Neuronal stem cell (in vitro differentiated cells): ENCODE measurements around the gene SLK.
A peak's percentile ranks its signal among the peaks of the same experiment; 100 is the strongest.

Source experiments
- DNase-seq: peaks from one replicate; pipeline ENCODE4 v3.0.0-alpha.2; 2013; ENCODE audit warnings: low spot score
- H2AFZ ChIP-seq: one replicate; pipeline ENCODE4 v1.6.1; 2013; ENCODE audit warnings: mild to moderate bottlenecking, low read length, inconsistent platforms
- H2AK5ac ChIP-seq: 2 replicates; pipeline ENCODE4 v1.6.1; 2013; ENCODE audit warnings: low read depth, mild to moderate bottlenecking, inconsistent platforms, low read length, moderate library complexity, mixed read lengths
- H2BK120ac ChIP-seq: 2 replicates; pipeline ENCODE4 v1.6.1; 2013; ENCODE audit warnings: low read depth, mild to moderate bottlenecking, inconsistent platforms, low read length, moderate library complexity, mixed read lengths
- H2BK12ac ChIP-seq: one replicate; pipeline ENCODE4 v1.6.1; 2013; ENCODE audit warnings: low read length, inconsistent platforms
- H2BK15ac ChIP-seq: 2 replicates; pipeline ENCODE4 v1.6.1; 2013; ENCODE audit warnings: mild to moderate bottlenecking, low read length, inconsistent platforms, mixed read lengths
- H2BK5ac ChIP-seq: one replicate; pipeline ENCODE4 v1.6.1; 2013; ENCODE audit warnings: inconsistent platforms, mild to moderate bottlenecking, low read length, moderate library complexity
- H3K14ac ChIP-seq: one replicate; pipeline ENCODE4 v1.6.1; 2013; ENCODE audit warnings: low read length, inconsistent platforms
- H3K18ac ChIP-seq: 2 replicates; pipeline ENCODE4 v1.6.1; 2013; ENCODE audit warnings: low read length, inconsistent platforms
- H3K23ac ChIP-seq: 2 replicates; pipeline ENCODE4 v1.6.1; 2013; ENCODE audit warnings: low read depth, mild to moderate bottlenecking, mixed read lengths, low read length, inconsistent platforms; ENCODE audit not compliant: poor library complexity
- H3K27ac ChIP-seq: replicated peaks from 3 replicates; pipeline ENCODE4 v1.5.1; 2013; ENCODE audit warnings: low read length, inconsistent platforms
- H3K27me3 ChIP-seq, 3 experiments: 2 replicates each; pipeline ENCODE4 v1.6.1; 2013; ENCODE audit warnings: low read length in 3 of 3, mild to moderate bottlenecking in 2 of 3, inconsistent platforms in 1 of 3, low read depth in 1 of 3, mixed read lengths in 1 of 3, moderate library complexity in 1 of 3; ENCODE audit not compliant: control insufficient read depth in 3 of 3, insufficient read depth in 3 of 3
- H3K36me3 ChIP-seq, 2 donors: replicated peaks in 1 of 2; 2 replicates each; pipeline ENCODE4 v1.6.1; 2013; ENCODE audit warnings: low read length in 2 of 2; ENCODE audit not compliant: control insufficient read depth in 2 of 2, insufficient read depth in 2 of 2
- H3K4ac ChIP-seq: 2 replicates; pipeline ENCODE4 v1.6.1; 2013; ENCODE audit warnings: inconsistent platforms, mild to moderate bottlenecking, low read length, moderate library complexity
- H3K4me1 ChIP-seq, 2 donors: 1 replicate in 1 of 2; 2 replicates in 1 of 2; pipeline ENCODE4 v1.6.1; 2013; ENCODE audit warnings: low read length in 2 of 2, low read depth in 1 of 2; ENCODE audit not compliant: control insufficient read depth in 2 of 2, insufficient read depth in 1 of 2
- H3K4me2 ChIP-seq: one replicate; pipeline ENCODE4 v1.6.1; 2013; ENCODE audit warnings: mild to moderate bottlenecking, low read length, inconsistent platforms; ENCODE audit not compliant: insufficient read depth, poor library complexity, severe bottlenecking
- H3K4me3 ChIP-seq, 2 donors: 2 replicates each; pipeline ENCODE4 v1.5.1; 2013; ENCODE audit warnings: low read length in 2 of 2, mild to moderate bottlenecking in 2 of 2, inconsistent platforms in 1 of 2, moderate library complexity in 1 of 2
- H3K79me1 ChIP-seq: one replicate; pipeline ENCODE4 v1.6.1; 2013; ENCODE audit warnings: low read depth, mild to moderate bottlenecking, inconsistent platforms, low read length, moderate library complexity
- H3K9ac ChIP-seq: one replicate; pipeline ENCODE4 v1.6.1; 2013; ENCODE audit warnings: mild to moderate bottlenecking, low read depth, low read length, inconsistent platforms; ENCODE audit not compliant: poor library complexity
- H3K9me3 ChIP-seq, 2 donors: replicated peaks in 1 of 2; 2 replicates each; pipeline versions ENCODE3 to v1.6.1; 2013; ENCODE audit warnings: low read length in 2 of 2, mild to moderate bottlenecking in 2 of 2, inconsistent platforms in 1 of 2, low read depth in 1 of 2, mixed read lengths in 1 of 2, moderate library complexity in 1 of 2; ENCODE audit not compliant: control insufficient read depth in 2 of 2, insufficient read depth in 1 of 2
- H4K8ac ChIP-seq: one replicate; pipeline ENCODE4 v1.6.1; 2013; ENCODE audit warnings: low read depth, mild to moderate bottlenecking, inconsistent platforms, low read length, moderate library complexity
- H4K91ac ChIP-seq: one replicate; pipeline ENCODE4 v1.6.1; 2013; ENCODE audit warnings: low read length, low read depth, mild to moderate bottlenecking, inconsistent platforms; ENCODE audit not compliant: poor library complexity
- WGBS, 2 donors: extraction: QIAGEN DNeasy Blood & Tissue Kit; methylation state at CpG; one replicate each; pipeline ENCODE4 v1.1.7; 2013; ENCODE audit warnings: missing lambda C conversion rate in 2 of 2, mixed read lengths in 1 of 2; ENCODE audit not compliant: insufficient read length in 2 of 2, insufficient replicate concordance in 1 of 2; ENCODE audit errors: extremely low coverage in 2 of 2; 5-methylcytosine and 5-hydroxymethylcytosine counted together

The SLK gene

DNA sequence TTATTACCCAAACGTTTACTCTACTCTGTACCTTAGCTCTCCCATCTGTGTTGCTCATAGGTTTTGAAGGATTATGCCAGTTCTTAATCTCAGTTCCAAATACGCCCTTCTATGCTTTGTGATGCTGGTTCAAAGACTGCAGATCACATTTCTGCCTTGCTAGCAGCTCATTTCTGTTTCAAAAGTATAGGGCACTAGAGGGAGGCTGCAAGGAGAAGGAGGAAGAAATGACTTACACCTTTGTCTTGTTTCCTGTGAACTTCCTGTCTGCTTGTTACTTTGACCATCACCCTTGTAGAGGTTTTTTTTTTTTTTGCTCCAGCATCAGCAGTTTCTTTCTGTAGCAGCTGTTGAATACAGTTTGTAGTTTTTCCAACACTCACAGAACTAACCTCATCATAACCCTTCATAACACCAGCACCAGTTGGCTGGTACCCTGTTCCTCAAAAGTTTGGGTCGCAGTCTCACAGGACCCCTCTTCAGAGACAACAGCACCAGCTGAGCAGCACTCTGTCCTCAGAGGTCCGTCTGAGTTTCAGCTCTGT is 16.5 kb downstream of the SLK start:
- Histone ChIP-seq H3K18ac (peak overlapping the region; percentile 21), H2BK12ac (no peak overlapping the region), H3K9ac (no peak overlapping the region), H3K27ac (no peak overlapping the region), H3K4ac (no peak overlapping the region), H3K4me2 (no peak overlapping the region), H2AK5ac (no peak overlapping the region), H4K8ac (no peak overlapping the region), H3K4me1 (peaks cover 2 to 7% of the 10 kb centered on the region in 2 donors), H3K27me3 (no peaks in the 10 kb centered on the region), H3K9me3 (peaks cover 0 to 7% of the 10 kb centered on the region in 2 donors), H2AFZ (no peak overlapping the region), H3K14ac (no peak overlapping the region), H3K79me1 (peaks cover 2% of the 10 kb centered on the region), H3K36me3 (no peaks in the 10 kb centered on the region), H3K4me3 (no peak overlapping the region), H2BK15ac (no peak overlapping the region), H3K23ac (no peak overlapping the region), H2BK120ac (no peak overlapping the region), H4K91ac (no peak overlapping the region), H2BK5ac (no peak overlapping the region)
- DNase-seq: no peak
- no CpG with 5 or more reads among the region's 4 CpGs for WGBS, 2 donors

DNA sequence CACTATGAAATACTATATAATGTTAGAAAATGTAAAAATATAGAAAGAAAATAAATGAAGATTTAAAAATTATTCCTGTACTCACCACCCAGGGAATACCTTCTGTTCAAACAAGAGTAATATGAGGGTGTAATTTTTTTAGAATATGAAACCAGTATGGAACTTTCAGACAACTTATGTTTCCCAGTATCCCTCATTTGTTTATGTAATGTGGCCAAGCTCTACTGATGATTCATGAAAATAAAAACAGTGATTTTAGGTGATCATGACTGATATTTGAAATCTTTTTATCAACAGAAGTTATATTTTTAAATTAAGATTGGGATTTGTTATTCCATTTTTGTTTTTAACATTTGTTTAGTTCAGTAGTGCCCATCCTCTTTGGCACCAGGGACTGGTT is 18.8 kb downstream of the SLK start:
- H3K18ac ChIP-seq: no peak overlapping the region
- no peak overlapping the region for H3K4me2 ChIP-seq
- H4K91ac ChIP-seq: no peak overlapping the region
- H2BK15ac ChIP-seq: no peak overlapping the region
- no peak for DNase-seq
- no peak overlapping the region for H3K14ac ChIP-seq
- H2BK5ac ChIP-seq: no peak overlapping the region
- H3K79me1 ChIP-seq: peaks cover 2% of the 10 kb centered on the region
- peaks cover 2 to 7% of the 10 kb centered on the region in 2 donors for H3K4me1 ChIP-seq
- no peak overlapping the region for H3K9ac ChIP-seq
- H3K23ac ChIP-seq: no peak overlapping the region
- H3K4me3 ChIP-seq: no peak overlapping the region
- no peak overlapping the region for H3K27ac ChIP-seq
- no peak overlapping the region for H3K4ac ChIP-seq
- H3K9me3 ChIP-seq: peaks cover 0 to 7% of the 10 kb centered on the region in 2 donors
- no peak overlapping the region for H2AFZ ChIP-seq
- no peaks in the 10 kb centered on the region for H3K27me3 ChIP-seq
- H3K36me3 ChIP-seq: peaks cover 0 to 3% of the 10 kb centered on the region in 2 donors
- H2BK12ac ChIP-seq: no peak overlapping the region
- no peak overlapping the region for H4K8ac ChIP-seq
- H2BK120ac ChIP-seq: no peak overlapping the region
- no peak overlapping the region for H2AK5ac ChIP-seq

DNA sequence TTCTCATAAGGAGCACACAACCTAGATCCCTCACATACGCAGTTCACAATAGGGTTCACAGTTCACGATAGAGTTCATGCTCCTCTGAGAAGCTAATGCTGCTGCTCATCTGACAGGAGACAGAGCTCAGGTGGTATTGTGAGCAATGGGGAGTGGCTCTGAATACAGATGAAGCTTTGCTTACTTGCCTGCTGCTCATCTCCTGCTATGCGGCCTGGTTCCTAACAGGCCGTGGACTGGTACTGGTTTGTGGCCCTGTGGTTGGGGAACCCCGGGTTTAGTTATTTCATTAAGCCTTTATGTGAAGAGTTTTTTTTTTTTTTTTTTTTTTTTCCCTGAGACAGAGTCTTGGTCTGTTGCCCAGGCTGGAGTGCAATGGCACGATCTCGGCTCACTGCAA is 19.4 kb downstream of the SLK start:
- WGBS, 2 donors: no CpG with 5 or more reads among the region's 7 CpGs
- Histone ChIP-seq H2BK5ac (no peak overlapping the region), H3K4ac (no peak overlapping the region), H4K8ac (no peak overlapping the region), H3K79me1 (peaks cover 2% of the 10 kb centered on the region), H2BK15ac (no peak overlapping the region), H2BK120ac (no peak overlapping the region), H3K9ac (no peak overlapping the region), H2BK12ac (no peak overlapping the region), H4K91ac (no peak overlapping the region), H3K4me3 (no peak overlapping the region), H3K4me1 (peaks cover 2 to 7% of the 10 kb centered on the region in 2 donors), H3K18ac (no peak overlapping the region), H3K27ac (no peak overlapping the region), H3K4me2 (no peak overlapping the region), H3K9me3 (peaks cover 0 to 7% of the 10 kb centered on the region in 2 donors), H2AK5ac (no peak overlapping the region), H3K14ac (no peak overlapping the region), H2AFZ (no peak overlapping the region), H3K23ac (no peak overlapping the region), H3K36me3 (peaks cover 0 to 9% of the 10 kb centered on the region in 2 donors), H3K27me3 (no peaks in the 10 kb centered on the region)
- DNase-seq: no peak

DNA sequence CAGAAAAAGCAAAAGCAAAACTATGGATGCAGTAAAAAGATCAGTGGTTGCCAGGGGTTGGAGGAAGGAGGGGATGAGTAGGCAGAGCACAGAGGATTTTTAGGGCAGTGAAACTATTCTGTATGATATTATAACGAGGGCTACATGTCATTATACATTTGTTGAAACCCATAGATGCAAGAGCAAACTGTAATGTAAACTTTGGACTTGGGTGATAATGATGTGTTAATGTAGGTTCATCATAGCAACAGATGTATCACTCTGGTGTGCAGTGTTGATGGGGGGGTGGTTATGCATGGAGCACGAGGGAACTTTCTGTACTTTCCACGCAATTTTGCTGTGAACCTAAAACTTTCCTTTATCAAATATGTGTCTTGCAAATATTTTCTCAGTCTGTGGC is 23.2 kb downstream of the SLK start:
- peaks cover 0 to 45% of the 10 kb centered on the region in 2 donors for H3K36me3 ChIP-seq

More for the DNA sequence above, 23.2 kb downstream of the SLK start:
- no CpG with 5 or more reads among the region's 3 CpGs for WGBS, 2 donors
- Histone ChIP-seq H3K23ac (no peak overlapping the region), H3K4me3 (no peak overlapping the region), H3K79me1 (peaks cover 2% of the 10 kb centered on the region), H3K4ac (no peak overlapping the region), H3K9ac (no peak overlapping the region), H2AK5ac (no peak overlapping the region), H2BK15ac (no peak overlapping the region), H3K9me3 (no peaks in the 10 kb centered on the region), H2BK120ac (no peak overlapping the region), H3K4me1 (peaks cover 0 to 2% of the 10 kb centered on the region in 2 donors), H4K91ac (no peak overlapping the region), H3K27me3 (no peaks in the 10 kb centered on the region), H2BK12ac (no peak overlapping the region), H3K27ac (no peak overlapping the region), H2BK5ac (no peak overlapping the region), H3K14ac (no peak overlapping the region), H3K4me2 (no peak overlapping the region), H3K18ac (no peak overlapping the region), H4K8ac (no peak overlapping the region), H2AFZ (no peak overlapping the region)
- DNase-seq: no peak
